Measurements from ENCODE around the gene ADGRA1.

GRCh38 chr10:133158756-133159610 lies 71.3 kb downstream of the ADGRA1 start:
- TF ChIP-seq NFRKB (IDR thresholded peaks at IDR 0.05) = no peak
- no peak for TF ChIP-seq BHLHE40 (IDR thresholded peaks at IDR 0.05; ENCODE audit: borderline replicate concordance)
- no peak for TF ChIP-seq FOXM1 (IDR thresholded peaks at IDR 0.05; ENCODE audit: borderline replicate concordance)
- no peak for TF ChIP-seq LEF1 (IDR thresholded peaks at IDR 0.05; ENCODE audit: borderline replicate concordance)
- no peak for TF ChIP-seq HDGF (IDR thresholded peaks at IDR 0.05; ENCODE audit: borderline replicate concordance)

All from HEK293T (cell line).